PC-9 (cell line): ENCODE measurements around the gene GABRR3. TPM values are rescaled to one million over a fixed set of nuclear protein-coding genes. Genes with fewer than 3 reads are reported as not detected.
A peak's percentile ranks its signal among the peaks of the same experiment; 100 is the strongest.

ENCODE experiments used
- BruUV-seq: library from RNA; stranded (reverse); fragments of 400-500 nt; replicated peaks from 2 replicates; lab custom pipeline; 2021; lab: Mats Ljungman, UMichigan
- CTCF ChIA-PET: fragments of 300-600 bp; sonication (Branson Sonifier 250); formaldehyde crosslinking; loops from one replicate; lab custom pipeline; 2022; ENCODE audit warnings: antibody characterized with exemption; lab: Charles Lee
- POLR2A ChIA-PET: fragments of 300-600 bp; sonication (Branson Sonifier 250); formaldehyde crosslinking; loops from one replicate; lab custom pipeline; 2022; ENCODE audit warnings: antibody characterized with exemption; ENCODE audit not compliant: unreplicated experiment; lab: Charles Lee
- DNase-seq, 2 experiments: peaks; one replicate each; pipeline versions ENCODE4 v3.0.0 to v3.0.0-alpha.2; 2015 to 2022; ENCODE audit warnings: mixed read lengths in 1 of 2
- H2AFZ ChIP-seq: fragments of 200-600 bp; sonication (generic); 2 replicates; pipeline ENCODE4 v1.8.1; 2017; ENCODE audit warnings: antibody characterized with exemption
- H3F3A ChIP-seq: fragments of 200-600 bp; sonication (generic); 2 replicates; pipeline ENCODE4 v1.8.1; 2017; ENCODE audit warnings: antibody characterized with exemption, mild to moderate bottlenecking, low read depth; ENCODE audit not compliant: insufficient read depth
- H3K27ac ChIP-seq: fragments of 200-600 bp; sonication (generic); 2 replicates; pipeline ENCODE4 v1.6.1; 2016; ENCODE audit warnings: mixed run types
- H3K27me3 ChIP-seq: fragments of 200-600 bp; sonication (generic); 2 replicates; pipeline ENCODE4 v1.6.1; 2016; ENCODE audit warnings: low read depth, mixed run types; ENCODE audit not compliant: insufficient read depth
- H3K36me3 ChIP-seq: fragments of 200-600 bp; sonication (generic); 2 replicates; pipeline ENCODE4 v1.6.1; 2016; ENCODE audit warnings: low read depth, mixed run types
- H3K4me1 ChIP-seq: fragments of 200-600 bp; sonication (generic); replicated peaks from 2 replicates; pipeline ENCODE4 v1.6.1; 2016; ENCODE audit warnings: mixed run types; ENCODE audit not compliant: insufficient read depth
- H3K4me2 ChIP-seq: fragments of 200-600 bp; sonication (generic); 2 replicates; pipeline ENCODE4 v1.6.1; 2017; ENCODE audit warnings: mixed run types
- H3K4me3 ChIP-seq: fragments of 200-600 bp; sonication (generic); 2 replicates; pipeline ENCODE4 v1.6.1; 2016; ENCODE audit warnings: mixed run types
- H3K79me2 ChIP-seq: fragments of 200-600 bp; sonication (generic); 2 replicates; pipeline ENCODE4 v1.6.1; 2017; ENCODE audit warnings: low read depth, mixed run types
- H3K9me2 ChIP-seq: fragments of 200-600 bp; sonication (generic); 2 replicates; pipeline ENCODE4 v1.8.1; 2017; ENCODE audit warnings: mild to moderate bottlenecking; ENCODE audit not compliant: insufficient read depth
- H3K9me3 ChIP-seq: fragments of 200-600 bp; sonication (generic); 2 replicates; pipeline ENCODE4 v1.8.1; 2016; ENCODE audit warnings: low read depth; ENCODE audit not compliant: insufficient read depth
- H4K20me1 ChIP-seq: fragments of 200-600 bp; sonication (generic); 2 replicates; pipeline ENCODE4 v1.8.1; 2017; ENCODE audit not compliant: insufficient read depth
- CTCF ChIP-seq: fragments of 200-600 bp; sonication (generic); conservative IDR thresholded peaks from 2 replicates; pipeline ENCODE4 v1.6.1; 2017; ENCODE audit warnings: mixed run types, antibody characterized with exemption, mild to moderate bottlenecking, moderate library complexity
- EZH2 ChIP-seq: fragments of 200-600 bp; sonication (generic); IDR thresholded peaks from 2 replicates; pipeline ENCODE4 v1.8.0; 2017; ENCODE audit warnings: antibody characterized with exemption, low read depth
- intact Hi-C: fragments of 100-400 bp; cut with micrococcal nuclease; formaldehyde crosslinking; loops from one replicate; pipeline ENCODE4 v1.10.0; 2022; ENCODE audit not compliant: unreplicated experiment
- total RNA-seq: library from RNA; stranded (reverse); gene quantifications from 2 replicates; pipeline ENCODE4 v1.2.3, GENCODE V29; 2021

GABRR3 gene
- total RNA-seq, 1 experiment from 2014 or later = not detected

GRCh38 chr3:97999103-97999502, 36.0 kb downstream of the GABRR3 start:
- POLR2A ChIA-PET = no interaction called here
- Histone ChIP-seq H3F3A (no peaks in the 10 kb centered on the region), H3K79me2 (no peaks in the 10 kb centered on the region), H3K4me3 (no peak overlapping the region), H3K27ac (no peak overlapping the region), H2AFZ (peak overlapping the region; percentile 8; the same call in 1 of the 2 replicates), H3K9me2 (no peaks in the 10 kb centered on the region; the same call in 1 of the 2 replicates), H3K4me2 (no peak overlapping the region), H4K20me1 (no peaks in the 10 kb centered on the region), H3K36me3 (no peaks in the 10 kb centered on the region), H3K4me1 (no peaks in the 10 kb centered on the region), H3K9me3 (no peaks in the 10 kb centered on the region), H3K27me3 (no peaks in the 10 kb centered on the region)
- TF ChIP-seq EZH2 = no peak
- no peak for TF ChIP-seq CTCF
- intact Hi-C loops = no loop called here
- CTCF ChIA-PET = no interaction called here
- no peak for DNase-seq
- BruUV-seq = no TSS peak

GRCh38 chr3:97996988-97997387, 38.1 kb downstream of the GABRR3 start:
- no peaks in the 10 kb centered on the region for H3K4me1 ChIP-seq
- DNase-seq = no peak
- H3K27ac ChIP-seq = no peak overlapping the region
- no peaks in the 10 kb centered on the region for H4K20me1 ChIP-seq
- no peaks in the 10 kb centered on the region for H3K9me3 ChIP-seq
- H3K9me2 ChIP-seq = no peaks in the 10 kb centered on the region; the same call in 1 of the 2 replicates
- H3K36me3 ChIP-seq = no peaks in the 10 kb centered on the region
- no peaks in the 10 kb centered on the region for H3K27me3 ChIP-seq
- no peaks in the 10 kb centered on the region for H3K79me2 ChIP-seq
- no peak for TF ChIP-seq EZH2
- no peak for TF ChIP-seq CTCF
- no peaks in the 10 kb centered on the region for H3F3A ChIP-seq
- ChIA-PET CTCF (interaction anchor here (0.6 kb wide), 2 partner anchors 181 to 596 kb away, joined by 3 read pairs; no protein-coding TSS in a partner anchor), POLR2A (no interaction called here)
- intact Hi-C loops = no loop called here
- H3K4me3 ChIP-seq = no peak overlapping the region
- BruUV-seq = no TSS peak
- no peak overlapping the region for H3K4me2 ChIP-seq
- H2AFZ ChIP-seq = no peak overlapping the region

GRCh38 chr3:97994328-97994945, 40.7 kb downstream of the GABRR3 start:
- no peak overlapping the region for H2AFZ ChIP-seq
- CTCF ChIA-PET = interaction anchor here (0.6 kb wide), 1 partner anchor 292 kb away, joined by 3 read pairs; no protein-coding TSS in a partner anchor
- H3K79me2 ChIP-seq = no peaks in the 10 kb centered on the region
- no peaks in the 10 kb centered on the region for H4K20me1 ChIP-seq
- no peak overlapping the region for H3K4me2 ChIP-seq
- H3K27me3 ChIP-seq = no peaks in the 10 kb centered on the region
- TF ChIP-seq CTCF (no peak), EZH2 (no peak)
- BruUV-seq = no TSS peak
- H3F3A ChIP-seq = no peaks in the 10 kb centered on the region
- no peaks in the 10 kb centered on the region for H3K4me1 ChIP-seq
- no peak for DNase-seq
- H3K9me2 ChIP-seq = no peaks in the 10 kb centered on the region; the same call in 1 of the 2 replicates
- intact Hi-C loops = no loop called here
- POLR2A ChIA-PET = no interaction called here
- H3K4me3 ChIP-seq = no peak overlapping the region
- H3K9me3 ChIP-seq = no peaks in the 10 kb centered on the region
- no peak overlapping the region for H3K27ac ChIP-seq
- H3K36me3 ChIP-seq = no peaks in the 10 kb centered on the region
